Measurements from ENCODE around the gene LY6G5C. TPM values are rescaled to one million over a fixed set of nuclear protein-coding genes. Genes with fewer than 3 reads are reported as not detected.

The LY6G5C gene
- total RNA-seq, 1 donor from 2014 or later: 13.8 TPM

DNA sequence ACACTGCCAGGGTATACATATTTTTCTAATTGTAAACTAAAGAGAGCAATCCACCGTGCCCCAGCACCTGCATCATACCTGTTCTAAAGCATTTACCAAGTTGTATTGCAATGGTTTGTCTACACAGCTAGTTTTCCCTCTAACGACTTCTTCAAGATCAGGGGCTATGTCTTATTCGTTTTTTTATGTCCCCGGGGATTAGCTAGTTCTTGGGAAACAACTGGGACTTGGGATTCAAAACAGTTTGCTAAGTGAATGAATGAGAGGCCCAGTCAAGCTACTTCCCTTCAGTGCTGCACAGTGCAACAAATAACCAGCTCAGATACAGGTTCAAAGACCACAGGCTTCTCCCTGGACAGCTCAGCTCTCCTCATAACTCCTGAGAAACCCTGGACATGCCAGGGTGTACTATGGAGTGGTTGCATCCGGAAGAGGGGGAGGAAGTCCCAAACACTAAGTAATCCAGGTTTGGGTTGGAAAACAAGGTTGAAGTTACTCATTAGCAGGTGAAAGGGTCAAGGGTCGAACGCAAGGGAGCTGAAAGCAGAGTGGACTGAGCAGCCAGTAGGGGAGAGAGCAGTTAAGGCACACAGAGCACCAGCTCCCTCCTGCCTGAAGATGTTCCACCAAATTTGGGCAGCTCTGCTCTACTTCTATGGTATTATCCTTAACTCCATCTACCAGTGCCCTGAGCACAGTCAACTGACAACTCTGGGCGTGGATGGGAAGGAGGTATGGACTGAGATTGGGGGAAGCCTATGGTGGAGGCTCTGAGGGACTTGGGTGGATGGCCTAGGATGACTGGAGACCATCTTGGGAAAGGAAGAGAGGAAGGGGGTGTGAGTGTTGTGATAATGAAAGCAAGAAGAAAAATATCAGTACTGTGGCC lies 25.3 kb downstream of the LY6G5C start, which contains the start of gene APOM:
APOM (plus strand) TSS at position 546 of the 889 bp plus-strand sequence; CDS start at position 619, 73 bp downstream.
- TF ChIP-seq, protein P1, sequence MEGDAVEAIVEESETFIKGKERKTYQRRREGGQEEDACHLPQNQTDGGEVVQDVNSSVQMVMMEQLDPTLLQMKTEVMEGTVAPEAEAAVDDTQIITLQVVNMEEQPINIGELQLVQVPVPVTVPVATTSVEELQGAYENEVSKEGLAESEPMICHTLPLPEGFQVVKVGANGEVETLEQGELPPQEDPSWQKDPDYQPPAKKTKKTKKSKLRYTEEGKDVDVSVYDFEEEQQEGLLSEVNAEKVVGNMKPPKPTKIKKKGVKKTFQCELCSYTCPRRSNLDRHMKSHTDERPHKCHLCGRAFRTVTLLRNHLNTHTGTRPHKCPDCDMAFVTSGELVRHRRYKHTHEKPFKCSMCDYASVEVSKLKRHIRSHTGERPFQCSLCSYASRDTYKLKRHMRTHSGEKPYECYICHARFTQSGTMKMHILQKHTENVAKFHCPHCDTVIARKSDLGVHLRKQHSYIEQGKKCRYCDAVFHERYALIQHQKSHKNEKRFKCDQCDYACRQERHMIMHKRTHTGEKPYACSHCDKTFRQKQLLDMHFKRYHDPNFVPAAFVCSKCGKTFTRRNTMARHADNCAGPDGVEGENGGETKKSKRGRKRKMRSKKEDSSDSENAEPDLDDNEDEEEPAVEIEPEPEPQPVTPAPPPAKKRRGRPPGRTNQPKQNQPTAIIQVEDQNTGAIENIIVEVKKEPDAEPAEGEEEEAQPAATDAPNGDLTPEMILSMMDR (IDR thresholded peaks at IDR 0.05; ENCODE audit: partially characterized antibody, unreplicated experiment): no peak
- H3K27me3 Mint-ChIP-seq (ENCODE audit: unreplicated experiment): peaks cover 23% of the 10 kb centered on the region
- DNase-seq: no peak
- H3K9me3 Mint-ChIP-seq (ENCODE audit: unreplicated experiment): peaks cover 14% of the 10 kb centered on the region
- H3K27ac Mint-ChIP-seq (ENCODE audit: unreplicated experiment): no peak within 1 kb of the TSS
- H3K36me3 Mint-ChIP-seq (ENCODE audit: unreplicated experiment): peaks cover 4% of the 10 kb centered on the region
- H3K4me1 Mint-ChIP-seq (ENCODE audit: low read depth, unreplicated experiment): peaks cover 18% of the 10 kb centered on the region
- H3K4me3 Mint-ChIP-seq (ENCODE audit: unreplicated experiment): peak within 1 kb of the TSS; percentile 61

DNA sequence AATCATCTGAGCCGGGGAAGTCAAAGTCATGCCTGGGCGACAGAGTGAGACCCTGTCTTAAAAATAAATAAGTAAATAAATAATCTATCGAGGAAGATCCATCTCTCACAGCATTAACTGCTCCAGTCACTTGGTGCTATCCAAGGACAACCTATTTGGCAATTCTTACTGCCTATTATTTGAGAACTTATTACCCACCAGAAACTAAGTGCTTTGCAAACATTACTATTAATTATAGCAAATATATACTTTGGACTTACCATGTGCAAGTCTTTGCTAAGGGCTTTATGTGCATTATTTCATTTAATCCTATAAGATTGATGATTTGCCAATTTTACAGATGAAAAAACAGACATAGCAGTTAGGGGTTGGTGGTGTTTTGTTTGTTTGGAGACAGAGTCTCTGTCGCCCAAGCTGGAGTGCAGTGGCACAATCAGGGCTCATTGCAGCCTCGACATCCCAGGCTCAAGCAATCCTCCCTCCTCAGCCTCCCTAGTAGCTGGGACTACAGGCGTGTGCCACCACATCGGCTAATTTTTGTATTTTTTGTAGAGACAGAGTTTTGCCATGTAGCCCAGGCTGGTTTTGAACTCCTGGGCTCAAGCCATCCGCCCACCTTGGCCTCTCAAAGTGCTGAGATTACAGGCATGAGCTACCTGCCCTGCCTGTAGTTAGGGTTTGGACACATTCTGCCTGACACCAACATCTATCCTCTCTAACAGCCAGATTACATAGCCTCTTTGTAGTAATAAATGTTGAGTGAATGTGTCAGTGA lies 26.1 kb downstream of the LY6G5C start:
- Mint-ChIP-seq H3K9me3 (ENCODE audit: unreplicated experiment) (peaks cover 14% of the 10 kb centered on the region), H3K36me3 (ENCODE audit: unreplicated experiment) (peaks cover 4% of the 10 kb centered on the region), H3K27me3 (ENCODE audit: unreplicated experiment) (peaks cover 23% of the 10 kb centered on the region), H3K4me1 (ENCODE audit: low read depth, unreplicated experiment) (peaks cover 20% of the 10 kb centered on the region), H3K27ac (ENCODE audit: unreplicated experiment) (no peak overlapping the region), H3K4me3 (ENCODE audit: unreplicated experiment) (peak overlapping the region; percentile 38)
- DNase-seq: no peak
- TF ChIP-seq, protein P1 (IDR thresholded peaks at IDR 0.05; ENCODE audit: partially characterized antibody, unreplicated experiment): no peak

DNA sequence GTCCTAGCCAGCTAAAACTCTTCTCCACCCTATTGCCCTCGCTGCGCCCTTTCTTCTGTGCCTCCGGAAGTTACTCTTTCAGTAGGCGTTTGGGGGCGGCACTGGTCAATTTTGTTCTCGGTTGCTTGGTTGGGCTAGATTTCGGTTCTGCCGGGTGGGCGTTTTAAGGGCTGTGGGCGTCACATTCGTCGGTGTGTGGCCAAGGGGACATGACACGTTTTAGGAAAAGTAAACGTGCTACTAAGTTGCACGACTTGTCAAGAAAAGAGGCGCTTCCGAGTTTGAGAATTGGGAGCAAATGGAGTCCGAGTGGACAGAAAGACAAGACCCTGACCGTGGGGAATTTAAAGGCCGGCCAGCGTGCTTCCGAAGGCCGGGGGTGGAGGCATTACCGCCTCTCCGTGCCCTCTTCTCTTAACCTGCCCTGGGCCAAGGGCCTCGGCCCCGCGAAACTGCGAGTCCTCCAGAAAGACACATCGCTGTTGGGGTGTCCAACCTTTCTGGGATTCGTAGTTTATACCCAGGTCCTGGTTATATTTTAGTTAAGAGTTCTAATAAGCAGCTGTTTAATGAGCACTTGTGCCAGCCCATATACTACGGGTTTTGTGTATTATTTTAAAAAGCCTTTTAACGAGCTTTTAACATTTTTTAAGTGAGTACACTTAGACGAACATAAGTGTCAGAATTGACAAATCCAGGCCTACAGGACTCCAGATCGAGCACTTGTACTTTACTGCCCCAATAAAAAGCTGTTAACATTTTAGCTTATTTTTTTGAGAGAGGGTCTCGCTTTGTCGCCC lies 27.7 kb downstream of the LY6G5C start:
- Mint-ChIP-seq H3K4me3 (ENCODE audit: unreplicated experiment) (peak overlapping the region; percentile 93), H3K36me3 (ENCODE audit: unreplicated experiment) (peaks cover 4% of the 10 kb centered on the region), H3K27ac (ENCODE audit: unreplicated experiment) (peak overlapping the region; percentile 99), H3K27me3 (ENCODE audit: unreplicated experiment) (peaks cover 20% of the 10 kb centered on the region), H3K4me1 (ENCODE audit: low read depth, unreplicated experiment) (peaks cover 16% of the 10 kb centered on the region), H3K9me3 (ENCODE audit: unreplicated experiment) (peaks cover 15% of the 10 kb centered on the region)
- peak; percentile 78 for DNase-seq
- TF ChIP-seq, protein P1 (IDR thresholded peaks at IDR 0.05; ENCODE audit: partially characterized antibody, unreplicated experiment): no peak

DNA sequence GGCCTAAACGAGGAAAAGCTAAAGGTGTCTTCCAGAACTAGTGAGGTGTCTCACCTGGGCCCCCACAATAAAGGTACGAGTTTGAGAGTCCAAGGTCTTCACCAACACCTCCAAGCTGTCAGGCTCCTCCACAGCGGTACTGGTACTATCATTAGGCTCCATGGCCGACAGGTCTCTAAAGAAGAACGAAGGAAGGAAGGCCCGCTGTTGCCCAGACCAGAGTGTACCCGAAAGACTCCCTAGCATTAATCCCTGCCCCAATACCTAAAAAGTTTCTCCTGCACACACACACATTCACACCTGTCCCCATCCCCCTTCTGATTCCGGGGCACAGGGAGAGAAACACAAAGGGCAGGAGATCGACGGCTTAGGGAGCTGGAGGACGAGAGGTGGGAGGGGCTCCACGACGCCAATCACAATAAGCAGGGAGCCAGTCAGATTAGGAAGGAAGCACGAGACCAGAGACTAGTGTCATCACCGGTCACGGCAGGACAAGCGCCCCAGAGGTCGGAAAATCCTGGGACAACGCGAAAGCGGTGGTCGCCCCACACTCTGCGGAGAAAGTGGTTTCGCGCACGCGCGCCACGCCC lies 29.2 kb downstream of the LY6G5C start:
- peaks cover 15% of the 10 kb centered on the region for H3K4me1 Mint-ChIP-seq (ENCODE audit: low read depth, unreplicated experiment)
- peak; percentile 80 for DNase-seq
- peaks cover 4% of the 10 kb centered on the region for H3K36me3 Mint-ChIP-seq (ENCODE audit: unreplicated experiment)
- peaks cover 17% of the 10 kb centered on the region for H3K27me3 Mint-ChIP-seq (ENCODE audit: unreplicated experiment)
- peaks cover 15% of the 10 kb centered on the region for H3K9me3 Mint-ChIP-seq (ENCODE audit: unreplicated experiment)
- peak overlapping the region; percentile 93 for H3K4me3 Mint-ChIP-seq (ENCODE audit: unreplicated experiment)
- H3K27ac Mint-ChIP-seq (ENCODE audit: unreplicated experiment): peak overlapping the region; percentile 99
- TF ChIP-seq, protein P1 (IDR thresholded peaks at IDR 0.05; ENCODE audit: partially characterized antibody, unreplicated experiment): no peak

Measured in glutamatergic neuron (in vitro differentiated cells).